ENCODE measurements around the gene HAO2. TPM values are rescaled to one million over a fixed set of nuclear protein-coding genes. Genes with fewer than 3 reads are reported as not detected.

HAO2 gene
- total RNA-seq, 1 donor from 2014 or later, result not detected

- no peak for DNase-seq (ENCODE audit: low read depth, low spot score)
- Mint-ChIP-seq H3K4me1 (peaks cover 25% of the 10 kb centered on the region), H3K4me3 (no peak overlapping the region), H3K27me3 (ENCODE audit: low read depth) (no peaks in the 10 kb centered on the region), H3K27ac (ENCODE audit: unreplicated experiment) (no peak overlapping the region), H3K36me3 (ENCODE audit: low read depth) (peaks cover 2% of the 10 kb centered on the region), H3K9me3 (no peaks in the 10 kb centered on the region)
- TF ChIP-seq CTCF (conservative IDR thresholded peaks at IDR 0.05), result no peak
Observed at GRCh38 chr1:119336848-119337247, 31.7 kb upstream of the HAO2 start.

GRCh38 chr1:119338004-119338403 lies 30.6 kb upstream of the HAO2 start:
- no peak for DNase-seq (ENCODE audit: low read depth, low spot score)
- Mint-ChIP-seq H3K4me3 (no peak overlapping the region), H3K4me1 (peaks cover 13% of the 10 kb centered on the region), H3K9me3 (no peaks in the 10 kb centered on the region), H3K27me3 (ENCODE audit: low read depth) (no peaks in the 10 kb centered on the region), H3K36me3 (ENCODE audit: low read depth) (peaks cover 2% of the 10 kb centered on the region), H3K27ac (ENCODE audit: unreplicated experiment) (no peak overlapping the region)
- TF ChIP-seq CTCF (conservative IDR thresholded peaks at IDR 0.05), result no peak

- TF ChIP-seq CTCF (conservative IDR thresholded peaks at IDR 0.05), result no peak
- Mint-ChIP-seq H3K27ac (ENCODE audit: unreplicated experiment) (no peak overlapping the region), H3K9me3 (no peaks in the 10 kb centered on the region), H3K36me3 (ENCODE audit: low read depth) (peaks cover 2% of the 10 kb centered on the region), H3K4me3 (no peak overlapping the region), H3K27me3 (ENCODE audit: low read depth) (no peaks in the 10 kb centered on the region), H3K4me1 (peaks cover 11% of the 10 kb centered on the region)
- DNase-seq (ENCODE audit: low read depth, low spot score), result no peak
Observed at GRCh38 chr1:119338757-119339156, 29.8 kb upstream of the HAO2 start.

GRCh38 chr1:119340861-119341261 lies 27.7 kb upstream of the HAO2 start:
- peaks cover 2% of the 10 kb centered on the region for H3K36me3 Mint-ChIP-seq (ENCODE audit: low read depth)
- no peaks in the 10 kb centered on the region for H3K9me3 Mint-ChIP-seq
- H3K27ac Mint-ChIP-seq (ENCODE audit: unreplicated experiment), result no peak overlapping the region
- no peak for TF ChIP-seq CTCF (conservative IDR thresholded peaks at IDR 0.05)
- no peaks in the 10 kb centered on the region for H3K27me3 Mint-ChIP-seq (ENCODE audit: low read depth)
- no peak for DNase-seq (ENCODE audit: low read depth, low spot score)
- H3K4me3 Mint-ChIP-seq, result no peak overlapping the region
- H3K4me1 Mint-ChIP-seq, result peaks cover 11% of the 10 kb centered on the region

GRCh38 chr1:119341372-119341947 lies 27.1 kb upstream of the HAO2 start:
- DNase-seq (ENCODE audit: low read depth, low spot score), result no peak
- no peaks in the 10 kb centered on the region for H3K9me3 Mint-ChIP-seq
- H3K4me3 Mint-ChIP-seq, result no peak overlapping the region
- no peaks in the 10 kb centered on the region for H3K27me3 Mint-ChIP-seq (ENCODE audit: low read depth)
- TF ChIP-seq CTCF (conservative IDR thresholded peaks at IDR 0.05), result no peak
- peaks cover 2% of the 10 kb centered on the region for H3K36me3 Mint-ChIP-seq (ENCODE audit: low read depth)
- no peak overlapping the region for H3K27ac Mint-ChIP-seq (ENCODE audit: unreplicated experiment)
- H3K4me1 Mint-ChIP-seq, result peaks cover 11% of the 10 kb centered on the region
